WTC11 (cell line): ENCODE data around the gene KLHDC1. TPM values are rescaled to one million over a fixed set of nuclear protein-coding genes. Genes with fewer than 3 reads are reported as not detected.

Experiments
- ATAC-seq: fragments of 200-7000 bp; cut with Tn5 transposase; 2 replicates; pipeline ENCODE4 v1.10.0; 2021; ENCODE audit warnings: mild to moderate bottlenecking, moderate library complexity
- CTCF ChIA-PET: fragments of 300-600 bp; sonication (Branson Sonifier 250); formaldehyde crosslinking; loops from one replicate; lab custom pipeline; 2021; ENCODE audit warnings: antibody characterized with exemption; lab: Charles Lee
- POLR2A ChIA-PET: fragments of 350-600 bp; sonication (Branson Sonifier 250); formaldehyde crosslinking; loops from one replicate; lab custom pipeline; 2021; ENCODE audit warnings: antibody characterized with exemption; lab: Charles Lee
- DNase-seq: peaks from one replicate; pipeline ENCODE4 v3.0.0; 2021; ENCODE audit warnings: low spot score
- H3K27ac Mint-ChIP-seq: 2 replicates; pipeline ENCODE4 v1.8.0; 2021; ENCODE audit warnings: mixed read lengths
- H3K27me3 Mint-ChIP-seq: 2 replicates; pipeline ENCODE4 v1.8.0; 2021; ENCODE audit warnings: low read depth, mild to moderate bottlenecking, moderate library complexity, mixed read lengths
- H3K36me3 Mint-ChIP-seq: 2 replicates; pipeline ENCODE4 v1.8.0; 2021; ENCODE audit warnings: mixed read lengths
- H3K4me1 Mint-ChIP-seq: 2 replicates; pipeline ENCODE4 v1.8.0; 2022; ENCODE audit warnings: mixed read lengths
- H3K4me3 Mint-ChIP-seq: 2 replicates; pipeline ENCODE4 v1.8.0; 2021; ENCODE audit warnings: mild to moderate bottlenecking, moderate library complexity, mixed read lengths
- H3K9me3 Mint-ChIP-seq: 2 replicates; pipeline ENCODE4 v1.8.0; 2021; ENCODE audit warnings: mixed read lengths
- AFF4 ChIP-seq: sonication (generic); formaldehyde crosslinking; IDR thresholded peaks from 2 replicates; pipeline ENCODE4 v1.8.1; 2023; ENCODE audit warnings: mild to moderate bottlenecking, missing genetic modification reagents, borderline replicate concordance
- CDX4 ChIP-seq: fragments of 250-450 bp; sonication (Bioruptor Pico); IDR thresholded peaks from 2 replicates; pipeline ENCODE4 v1.9.0; 2021; ENCODE audit warnings: moderate library complexity, mild to moderate bottlenecking, inconsistent platforms, borderline replicate concordance
- E2F4 ChIP-seq: sonication (generic); formaldehyde crosslinking; IDR thresholded peaks from 2 replicates; pipeline ENCODE4 v1.8.1; 2022; ENCODE audit warnings: low read depth, mild to moderate bottlenecking, moderate library complexity, missing genetic modification reagents, borderline replicate concordance
- ETV6 ChIP-seq: sonication (generic); formaldehyde crosslinking; IDR thresholded peaks from 2 replicates; pipeline ENCODE4 v1.8.1; 2022; ENCODE audit warnings: mild to moderate bottlenecking, missing genetic modification reagents
- FOXP1 ChIP-seq: sonication (generic); formaldehyde crosslinking; IDR thresholded peaks from 2 replicates; pipeline ENCODE4 v1.8.0; 2022; ENCODE audit warnings: missing genetic modification reagents, mild to moderate bottlenecking, moderate library complexity, borderline replicate concordance
- KAT7 ChIP-seq: sonication (generic); formaldehyde crosslinking; IDR thresholded peaks from 2 replicates; pipeline ENCODE4 v1.8.1; 2023; ENCODE audit warnings: missing genetic modification reagents, mild to moderate bottlenecking, borderline replicate concordance
- MXD4 ChIP-seq: fragments of 250-450 bp; sonication (Bioruptor Pico); IDR thresholded peaks from 2 replicates; pipeline ENCODE4 v1.8.0; 2021; ENCODE audit warnings: mild to moderate bottlenecking, moderate library complexity, borderline replicate concordance
- MYBL2 ChIP-seq: sonication (generic); formaldehyde crosslinking; IDR thresholded peaks from 2 replicates; pipeline ENCODE4 v1.8.1; 2023; ENCODE audit warnings: mild to moderate bottlenecking, moderate library complexity, missing genetic modification reagents
- OVOL2 ChIP-seq: fragments of 250-450 bp; sonication (Bioruptor Pico); IDR thresholded peaks from 2 replicates; pipeline ENCODE4 v1.9.0; 2021; ENCODE audit warnings: mild to moderate bottlenecking, borderline replicate concordance
- PRDM15 ChIP-seq: sonication (generic); formaldehyde crosslinking; IDR thresholded peaks from 2 replicates; pipeline ENCODE4 v1.8.0; 2022; ENCODE audit warnings: missing genetic modification reagents
- SP1 ChIP-seq: sonication (generic); formaldehyde crosslinking; conservative IDR thresholded peaks from 2 replicates; pipeline ENCODE4 v1.8.1; 2022; ENCODE audit warnings: missing genetic modification reagents
- TCF7 ChIP-seq: sonication (generic); formaldehyde crosslinking; IDR thresholded peaks from 2 replicates; pipeline ENCODE4 v1.8.0; 2022; ENCODE audit warnings: mild to moderate bottlenecking, low read depth, missing genetic modification reagents, moderate library complexity
- TP53 ChIP-seq: sonication (generic); formaldehyde crosslinking; IDR thresholded peaks from 2 replicates; pipeline ENCODE4 v1.8.1; 2023; ENCODE audit warnings: mild to moderate bottlenecking, missing genetic modification reagents
- ZBTB21 ChIP-seq: sonication (generic); formaldehyde crosslinking; IDR thresholded peaks from 2 replicates; pipeline ENCODE4 v1.8.1; 2023; ENCODE audit warnings: mild to moderate bottlenecking, missing genetic modification reagents, borderline replicate concordance
- ZNF121 ChIP-seq: sonication (generic); formaldehyde crosslinking; IDR thresholded peaks from 2 replicates; pipeline ENCODE4 v1.8.0; 2023; ENCODE audit warnings: missing genetic modification reagents
- ZNF317 ChIP-seq: sonication (generic); formaldehyde crosslinking; IDR thresholded peaks from 2 replicates; pipeline ENCODE4 v1.8.1; 2023; ENCODE audit warnings: low read depth, mild to moderate bottlenecking, moderate library complexity, missing genetic modification reagents, borderline replicate concordance
- ZNF416 ChIP-seq: fragments of 250-450 bp; sonication (Bioruptor Pico); IDR thresholded peaks from 2 replicates; pipeline ENCODE4 v1.9.0; 2021; ENCODE audit warnings: mild to moderate bottlenecking, inconsistent platforms
- ZNF532 ChIP-seq: fragments of 250-450 bp; sonication (Bioruptor Pico); IDR thresholded peaks from 2 replicates; pipeline ENCODE4 v1.9.0; 2021; ENCODE audit warnings: mild to moderate bottlenecking, borderline replicate concordance
- total RNA-seq: library from RNA; stranded (reverse); gene quantifications from 3 replicates; pipeline ENCODE4 v1.2.3, GENCODE V29; 2021

The KLHDC1 gene
- total RNA-seq, 1 experiment from 2014 or later, result not detected

- TF ChIP-seq AFF4 (no peak), E2F4 (no peak), ZNF532 (CRISPR knock-in tag) (no peak)
Observed at GRCh38 chr14:49677643-49678042, 15.3 kb upstream of the KLHDC1 start (continued).

- DNase-seq (no peak), ATAC-seq (no peak)
- ChIA-PET CTCF (no interaction called here), POLR2A (no interaction called here)
- Mint-ChIP-seq H3K4me3 (no peak overlapping the region), H3K9me3 (0 out of 2 replicates have a peak, but pooled peaks cover 3% of the 10 kb centered on the region), H3K27me3 (no peaks in the 10 kb centered on the region), H3K4me1 (no peaks in the 10 kb centered on the region), H3K27ac (no peak overlapping the region), H3K36me3 (peaks cover 58% of the 10 kb centered on the region)
- no peak for TF ChIP-seq TCF7
- no peak for TF ChIP-seq ETV6 (CRISPR knock-in tag)
- TF ChIP-seq OVOL2 (CRISPR knock-in tag), result no peak
- TF ChIP-seq SP1 (CRISPR knock-in tag), result no peak
- TF ChIP-seq KAT7 (CRISPR knock-in tag), result no peak
- no peak for TF ChIP-seq ZNF416 (CRISPR knock-in tag)
- no peak for TF ChIP-seq MYBL2
- TF ChIP-seq ZBTB21 (CRISPR knock-in tag), result no peak
- no peak for TF ChIP-seq TP53 (CRISPR knock-in tag)
- TF ChIP-seq MXD4 (CRISPR knock-in tag), result no peak
- TF ChIP-seq ZNF317 (CRISPR knock-in tag), result no peak
- TF ChIP-seq PRDM15, result no peak
- TF ChIP-seq CDX4 (CRISPR knock-in tag), result no peak
- no peak for TF ChIP-seq ZNF121
- TF ChIP-seq FOXP1 (CRISPR knock-in tag), result no peak
Observed at GRCh38 chr14:49679271-49679670, 13.6 kb upstream of the KLHDC1 start.
